Peyer's patch (tissue), 4 donors: ENCODE results near the gene WSCD1.

ENCODE experiments used
- CTCF ChIP-seq, 6 experiments: fragments of 450-650 bp in 4 of 6; fragments of 200-600 bp in 2 of 6; sonication (generic) in 1 of 6; IDR thresholded peaks; one replicate each; pipeline ENCODE4 v1.5.1; 2017 to 2019; ENCODE audit warnings: antibody characterized with exemption in 6 of 6, mild to moderate bottlenecking in 3 of 6, moderate library complexity in 1 of 6
- POLR2A ChIP-seq, 2 donors: fragments of 450-650 bp; IDR thresholded peaks; one replicate each; pipeline ENCODE4 v1.5.1; 2017; ENCODE audit warnings: antibody characterized with exemption in 2 of 2, mild to moderate bottlenecking in 2 of 2, moderate library complexity in 2 of 2

- TF ChIP-seq CTCF (IDR thresholded peaks at IDR 0.05) (no peak), POLR2A (IDR thresholded peaks at IDR 0.05) (no peak)
Observed at GRCh38 chr17:6086603-6087400, 16.6 kb downstream of the WSCD1 start.
